VCaP (cell line): ENCODE data around the gene MAPK1.

ENCODE experiments used
- H3K27ac ChIP-seq: fragments of 450-650 bp; 2 replicates; pipeline ENCODE4 v1.5.1; 2017
- CTCF ChIP-seq: fragments of 450-650 bp; conservative IDR thresholded peaks from 2 replicates; pipeline ENCODE4 v1.5.1; 2017; ENCODE audit warnings: mild to moderate bottlenecking, moderate library complexity

MAPK1 gene

DNA sequence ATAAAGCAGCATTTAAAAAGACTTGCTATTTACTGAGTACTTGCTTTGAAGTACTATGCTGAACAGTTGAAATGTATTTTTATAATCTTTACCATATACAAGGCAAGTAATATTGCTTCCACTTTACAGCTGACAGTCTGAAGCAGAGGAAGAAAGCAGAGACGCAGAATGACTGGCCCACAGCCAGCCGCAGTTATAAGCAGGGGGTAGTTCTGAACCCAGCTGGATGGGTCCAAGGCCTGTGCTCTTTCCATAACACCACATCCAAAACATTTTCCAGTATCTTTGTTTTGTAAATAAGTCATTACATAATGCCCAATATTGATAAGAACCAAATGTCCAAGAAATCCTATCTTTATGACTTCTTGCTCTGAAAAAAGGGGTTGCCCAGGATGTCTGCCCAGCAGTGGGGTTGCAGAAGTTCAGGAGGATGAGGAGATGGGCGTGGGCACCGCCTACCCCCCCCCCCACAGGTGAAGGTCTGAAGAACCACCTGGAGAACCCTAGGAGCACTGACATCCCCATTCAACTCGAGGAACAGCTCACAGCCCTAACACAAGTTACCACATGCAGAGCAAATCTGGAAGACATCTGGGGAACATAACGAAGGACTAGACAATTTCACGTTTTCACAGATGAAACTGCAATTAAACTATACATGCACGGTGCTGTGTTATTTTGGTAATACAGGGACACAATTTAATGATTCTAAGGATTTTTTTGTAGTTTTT lies 107.6 kb downstream of the MAPK1 start:
- no peak for TF ChIP-seq CTCF
- H3K27ac ChIP-seq = no peak overlapping the region

DNA sequence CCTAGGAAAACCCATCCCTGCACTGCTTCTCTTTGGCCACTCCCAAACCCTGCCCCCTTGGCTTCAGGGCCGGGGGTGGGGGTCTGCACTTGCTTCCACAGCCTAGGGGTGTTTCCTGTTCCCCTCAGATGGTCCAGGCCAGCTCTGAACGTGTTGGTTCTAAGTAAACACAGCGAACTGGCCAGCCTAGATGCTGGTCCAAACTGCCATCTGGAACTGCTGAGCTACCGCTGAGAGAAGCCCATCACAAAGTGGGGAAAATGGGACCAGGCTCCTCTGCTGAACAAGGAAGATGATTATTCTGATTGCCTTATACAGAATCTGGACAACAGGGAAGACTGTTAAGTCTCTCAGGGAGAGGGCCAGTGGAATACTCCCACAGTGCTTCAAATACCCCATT lies 108.4 kb downstream of the MAPK1 start:
- no peak overlapping the region for H3K27ac ChIP-seq
- TF ChIP-seq CTCF = no peak

DNA sequence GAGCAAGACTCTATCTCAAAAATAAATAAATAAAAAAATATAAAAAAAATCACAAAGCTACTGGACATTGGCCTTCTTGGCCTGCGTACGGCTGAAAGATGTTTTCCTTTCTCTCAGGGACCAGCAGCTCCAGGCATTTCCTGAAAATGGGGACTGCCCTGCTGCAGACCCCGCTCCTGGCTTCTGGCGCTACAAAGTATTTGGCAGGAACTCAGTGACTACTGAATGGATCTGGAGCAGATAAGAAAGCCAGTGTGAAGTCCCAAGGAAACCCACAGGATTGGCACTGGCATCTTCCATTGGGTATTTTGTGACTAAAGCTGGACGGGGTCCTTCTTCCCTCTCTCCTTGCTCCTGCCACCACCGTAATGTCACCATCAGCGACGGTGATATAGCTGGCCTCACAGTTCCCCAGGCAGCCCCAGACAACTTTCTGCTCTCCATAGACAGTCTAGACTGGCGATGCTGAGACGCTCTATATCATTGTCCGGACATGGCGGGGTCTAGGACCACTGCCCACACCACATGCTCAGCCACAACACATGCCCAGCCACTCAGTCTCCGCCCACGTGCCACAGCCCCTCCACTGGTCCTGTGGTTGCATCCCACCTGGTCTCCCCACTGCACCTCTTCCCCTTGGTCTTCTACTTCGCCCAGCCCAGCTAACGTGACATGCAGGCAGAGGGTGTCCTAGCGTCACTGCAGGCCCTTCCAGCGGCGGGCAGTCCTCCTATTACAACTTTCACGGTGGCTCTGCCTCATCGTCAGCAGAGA lies 109.2 kb downstream of the MAPK1 start:
- TF ChIP-seq CTCF = no peak
- no peak overlapping the region for H3K27ac ChIP-seq

GRCh38 chr22:21755851-21756284 lies 111.6 kb downstream of the MAPK1 start:
- TF ChIP-seq CTCF = no peak
- no peak overlapping the region for H3K27ac ChIP-seq

- no peak overlapping the region for H3K27ac ChIP-seq
- TF ChIP-seq CTCF = no peak
These were observed 112.9 kb downstream of the MAPK1 start for GRCh38 chr22:21754523-21754922.

DNA sequence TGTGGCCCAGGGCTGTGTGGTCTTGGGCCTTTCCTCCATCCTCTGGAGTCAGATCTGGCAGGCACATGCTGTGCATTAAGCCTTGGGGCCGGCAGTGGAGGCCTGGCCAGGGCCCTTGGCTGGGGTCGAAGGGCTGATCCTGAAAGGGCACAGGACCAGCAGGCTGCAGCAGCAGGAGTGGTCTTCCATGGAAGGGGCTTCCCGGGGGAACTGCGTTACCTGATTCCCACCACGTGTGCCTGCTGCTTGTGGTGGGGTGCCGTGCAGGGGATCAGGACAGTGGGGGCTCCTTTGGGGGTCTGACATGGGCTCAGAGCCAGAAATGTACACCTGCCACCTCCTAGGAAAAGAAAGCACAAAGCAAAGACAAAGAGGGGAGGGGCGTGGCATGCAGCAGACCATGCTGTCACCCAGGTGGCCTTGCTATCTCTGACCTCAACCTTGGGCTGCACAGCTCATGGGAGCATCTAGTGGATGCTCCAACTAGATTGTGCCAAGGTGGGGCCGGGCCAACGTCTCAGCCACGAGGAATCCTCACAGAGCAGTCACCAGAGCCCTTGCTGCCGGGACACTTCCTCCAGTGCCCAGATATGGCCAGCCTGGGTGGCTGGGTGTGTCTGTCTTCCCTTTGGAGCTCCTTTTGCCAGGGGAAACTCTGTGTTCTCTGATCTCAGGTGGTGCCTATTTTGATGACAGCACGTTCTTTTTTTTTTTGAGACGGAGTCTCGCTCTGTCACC lies 113.9 kb downstream of the MAPK1 start:
- TF ChIP-seq CTCF = no peak

DNA sequence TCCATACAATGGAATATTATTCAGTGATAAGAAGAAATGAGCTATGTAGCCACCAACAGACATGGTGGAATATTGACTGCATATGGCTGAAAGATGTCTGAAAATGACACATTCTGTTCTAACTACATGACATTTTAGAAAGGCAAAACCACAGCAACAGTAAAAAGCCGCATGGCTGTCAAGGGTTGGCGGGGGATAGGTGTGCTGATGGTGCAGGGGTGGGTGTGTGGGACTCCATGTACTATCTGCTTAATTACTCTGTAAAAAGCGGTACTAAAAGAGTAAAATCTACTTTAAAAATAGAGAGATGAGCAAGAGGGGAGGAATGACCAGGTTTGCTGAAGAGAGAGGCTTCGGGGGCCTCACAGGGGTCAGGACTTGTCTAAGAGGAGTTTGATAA lies 115.2 kb downstream of the MAPK1 start:
- no peak overlapping the region for H3K27ac ChIP-seq
- TF ChIP-seq CTCF = no peak

More for the DNA sequence above, 113.9 kb downstream of the MAPK1 start:
- H3K27ac ChIP-seq = no peak overlapping the region
